HUES6 (cell line): ENCODE results near the gene RELN.
"Not testable (repeated sequence)": the region's sequence is repeated elsewhere in the genome, so short reads cannot be mapped to it uniquely, and the experiment has no call there.

Source experiments
- H3K27ac ChIP-seq: 2 replicates; pipeline ENCODE4 v1.7.0; 2013; ENCODE audit warnings: low read depth, mild to moderate bottlenecking, low read length, inconsistent platforms
- H3K27me3 ChIP-seq: 2 replicates; pipeline ENCODE4 v1.6.1; 2013; ENCODE audit warnings: low read length; ENCODE audit not compliant: control insufficient read depth, insufficient read depth
- H3K36me3 ChIP-seq: 2 replicates; pipeline ENCODE4 v1.6.1; 2013; ENCODE audit warnings: low read length; ENCODE audit not compliant: control insufficient read depth, insufficient read depth
- H3K4me1 ChIP-seq: 2 replicates; pipeline ENCODE4 v1.6.1; 2013; ENCODE audit warnings: low read length; ENCODE audit not compliant: control insufficient read depth, insufficient read depth
- H3K4me3 ChIP-seq: 2 replicates; pipeline ENCODE4 v1.5.1; 2013; ENCODE audit warnings: low read depth, low read length
- H3K9ac ChIP-seq: one replicate; pipeline ENCODE4 v1.6.1; 2013; ENCODE audit warnings: mild to moderate bottlenecking, low read length
- H3K9me3 ChIP-seq: 2 replicates; pipeline ENCODE4 v1.6.1; 2013; ENCODE audit warnings: low read depth, low read length; ENCODE audit not compliant: control insufficient read depth, insufficient read depth

RELN gene

DNA sequence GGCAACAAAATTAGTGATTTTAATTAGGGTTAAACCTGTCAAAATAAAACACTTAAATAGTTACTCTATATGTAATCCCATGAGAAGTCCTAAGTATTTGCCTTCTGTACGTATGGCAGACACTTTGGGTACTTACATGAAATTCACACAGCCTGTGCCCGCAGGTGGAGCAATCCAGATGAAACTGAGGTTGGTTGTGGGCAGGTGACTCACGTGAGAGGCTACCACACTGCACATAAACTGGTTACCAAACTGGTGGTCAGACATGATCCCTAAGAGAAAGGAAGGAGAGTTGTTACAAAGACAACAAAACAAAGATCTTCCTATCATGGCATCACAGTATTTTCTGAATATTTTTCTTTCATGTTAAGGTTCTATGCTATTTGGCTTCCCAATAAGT lies 156.1 kb downstream of the RELN start:
- no peaks in the 10 kb centered on the region for H3K36me3 ChIP-seq
- no peaks in the 10 kb centered on the region for H3K9me3 ChIP-seq
- no peaks in the 10 kb centered on the region; the same call in 1 of the 2 replicates for H3K27me3 ChIP-seq
- no peak overlapping the region for H3K27ac ChIP-seq
- no peaks in the 10 kb centered on the region for H3K4me1 ChIP-seq
- H3K4me3 ChIP-seq, result no peak overlapping the region
- no peak overlapping the region for H3K9ac ChIP-seq

DNA sequence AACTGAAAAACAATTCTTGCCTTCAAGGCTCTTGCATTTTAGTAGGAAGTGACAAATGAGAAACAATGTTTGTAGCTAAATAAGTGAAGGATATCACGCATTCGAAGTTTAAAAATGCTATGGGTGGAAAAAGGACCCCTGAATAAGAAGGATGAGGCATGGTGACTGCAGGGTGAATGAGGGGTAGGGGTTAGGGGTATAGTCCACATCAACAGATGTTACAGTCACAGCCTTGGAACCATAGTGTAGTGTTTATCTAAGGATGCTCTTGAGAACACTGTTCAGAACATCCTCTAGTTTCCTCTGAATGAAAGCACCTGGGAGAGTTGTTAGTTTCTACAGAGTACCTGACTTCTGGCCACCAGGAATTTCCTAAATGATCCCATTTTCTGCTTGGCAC lies 157.0 kb downstream of the RELN start:
- Histone ChIP-seq H3K36me3 (no peaks in the 10 kb centered on the region), H3K27ac (no peak overlapping the region), H3K4me3 (no peak overlapping the region), H3K4me1 (no peaks in the 10 kb centered on the region), H3K27me3 (no peaks in the 10 kb centered on the region; the same call in 1 of the 2 replicates), H3K9me3 (no peaks in the 10 kb centered on the region), H3K9ac (no peak overlapping the region)

DNA sequence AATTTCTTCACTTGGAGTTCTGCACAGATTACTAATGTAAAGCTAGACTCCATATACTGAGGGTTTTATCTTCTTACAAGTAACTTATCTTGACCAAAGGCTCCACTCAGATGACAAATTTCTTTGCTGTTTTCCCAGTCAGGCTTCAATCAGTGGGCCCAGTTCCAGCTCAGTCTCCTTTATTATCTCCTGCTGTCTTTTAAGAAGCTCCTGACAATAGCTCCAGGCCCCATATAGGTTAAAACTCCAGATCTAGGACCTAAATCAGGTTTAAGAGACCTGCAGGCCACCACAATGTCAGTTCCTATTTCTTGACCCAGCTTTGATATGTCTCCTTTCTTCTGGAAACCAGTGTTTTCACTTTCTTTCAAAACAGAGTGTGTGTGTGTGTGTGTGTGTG lies 165.2 kb downstream of the RELN start:
- Histone ChIP-seq H3K4me1 (no peaks in the 10 kb centered on the region), H3K4me3 (no peak overlapping the region), H3K27me3 (no peaks in the 10 kb centered on the region), H3K9me3 (no peaks in the 10 kb centered on the region), H3K36me3 (no peaks in the 10 kb centered on the region), H3K27ac (no peak overlapping the region), H3K9ac (no peak overlapping the region)

DNA sequence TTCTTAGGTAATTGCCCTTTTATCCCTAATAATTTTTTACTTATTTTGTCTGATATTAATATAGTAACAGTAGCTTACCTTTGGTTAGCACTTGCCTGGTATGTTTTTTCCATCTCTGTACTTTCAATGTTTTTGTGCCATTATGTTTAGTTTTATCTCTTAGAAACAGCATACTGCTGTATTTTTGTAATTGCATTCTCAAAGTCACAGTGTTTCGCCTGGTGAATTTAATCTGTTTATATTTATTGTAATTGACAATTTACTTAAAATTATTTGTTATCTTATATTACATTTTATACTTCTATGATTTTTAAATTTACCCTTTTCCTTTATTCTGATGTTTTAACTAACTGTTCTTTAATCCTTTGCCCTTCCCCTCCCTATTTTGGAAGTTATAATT lies 166.4 kb downstream of the RELN start:
- Histone ChIP-seq H3K9ac (no peak overlapping the region), H3K9me3 (no peaks in the 10 kb centered on the region), H3K4me3 (no peak overlapping the region), H3K27me3 (no peaks in the 10 kb centered on the region), H3K4me1 (no peaks in the 10 kb centered on the region), H3K36me3 (no peaks in the 10 kb centered on the region), H3K27ac (no peak overlapping the region)

DNA sequence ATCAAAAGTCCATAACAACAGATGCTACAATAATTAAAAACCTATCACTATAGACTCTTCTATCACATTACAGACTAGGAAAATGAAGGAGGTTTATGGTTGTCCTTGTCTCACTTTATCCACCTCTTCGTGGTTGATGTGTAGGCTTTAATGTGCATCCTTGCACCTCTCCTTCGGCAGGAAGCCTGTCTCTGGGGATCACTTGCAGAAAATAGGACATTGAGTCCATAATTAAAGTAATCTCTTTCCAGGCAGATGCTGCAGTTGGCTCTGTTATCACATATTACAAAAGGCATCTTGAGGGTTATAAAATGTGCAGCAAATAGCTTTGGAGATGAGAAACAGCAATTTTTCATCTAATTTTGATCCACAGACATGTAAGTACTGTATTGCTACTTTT lies 168.4 kb downstream of the RELN start:
- Histone ChIP-seq H3K27ac (no peak overlapping the region), H3K9me3 (no peaks in the 10 kb centered on the region), H3K4me3 (no peak overlapping the region), H3K9ac (no peak overlapping the region), H3K36me3 (no peaks in the 10 kb centered on the region), H3K27me3 (no peaks in the 10 kb centered on the region), H3K4me1 (no peaks in the 10 kb centered on the region)

DNA sequence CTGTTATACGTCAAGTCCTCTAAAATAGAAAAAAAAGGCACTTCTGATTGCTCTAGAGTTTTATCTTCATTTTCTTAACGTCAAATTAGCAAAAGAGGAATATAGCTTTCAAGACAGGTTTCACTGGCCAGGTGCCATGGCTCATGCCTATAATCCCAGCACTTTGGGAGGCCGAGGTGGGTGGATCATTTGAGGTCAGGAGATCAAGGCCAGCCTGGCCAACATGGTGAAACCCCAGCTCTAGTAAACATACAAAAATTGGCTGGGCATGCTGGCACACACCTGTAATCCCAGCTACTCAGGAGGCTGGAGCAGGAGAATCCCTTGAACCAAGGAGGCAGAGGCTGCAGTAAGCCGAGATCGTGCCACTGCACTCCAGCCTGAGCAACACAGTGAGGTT lies 173.5 kb downstream of the RELN start:
- H3K9ac ChIP-seq, H3K4me1 ChIP-seq: not testable (repeated sequence)

DNA sequence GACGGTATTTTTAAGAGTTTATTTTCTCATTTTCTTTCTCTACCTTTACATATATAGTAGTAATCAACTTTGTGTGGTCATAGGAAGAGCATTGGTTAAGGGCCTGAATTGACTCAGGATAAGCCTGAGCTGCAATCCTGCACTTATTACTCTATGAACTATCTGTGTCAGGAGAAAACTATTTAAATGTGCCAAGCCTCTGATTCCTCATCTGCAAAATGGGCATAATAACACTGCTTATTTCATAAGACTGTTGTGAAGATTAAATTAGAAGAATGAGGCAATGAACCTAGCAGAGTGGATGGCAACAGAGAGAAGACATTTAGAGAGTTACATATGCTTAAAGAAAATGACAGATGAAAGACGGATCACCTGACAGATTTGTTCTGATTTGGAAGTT lies 175.5 kb downstream of the RELN start:
- no peaks in the 10 kb centered on the region for H3K36me3 ChIP-seq
- H3K27me3 ChIP-seq, result no peaks in the 10 kb centered on the region
- H3K27ac ChIP-seq, result no peak overlapping the region
- H3K9ac ChIP-seq, result no peak overlapping the region
- peaks cover 18% of the 10 kb centered on the region for H3K4me1 ChIP-seq
- H3K9me3 ChIP-seq, result no peaks in the 10 kb centered on the region
- no peak overlapping the region for H3K4me3 ChIP-seq

More for the DNA sequence above, 173.5 kb downstream of the RELN start:
- H3K27me3 ChIP-seq, H3K27ac ChIP-seq, H3K36me3 ChIP-seq, H3K9me3 ChIP-seq, H3K4me3 ChIP-seq: not testable (repeated sequence)

DNA sequence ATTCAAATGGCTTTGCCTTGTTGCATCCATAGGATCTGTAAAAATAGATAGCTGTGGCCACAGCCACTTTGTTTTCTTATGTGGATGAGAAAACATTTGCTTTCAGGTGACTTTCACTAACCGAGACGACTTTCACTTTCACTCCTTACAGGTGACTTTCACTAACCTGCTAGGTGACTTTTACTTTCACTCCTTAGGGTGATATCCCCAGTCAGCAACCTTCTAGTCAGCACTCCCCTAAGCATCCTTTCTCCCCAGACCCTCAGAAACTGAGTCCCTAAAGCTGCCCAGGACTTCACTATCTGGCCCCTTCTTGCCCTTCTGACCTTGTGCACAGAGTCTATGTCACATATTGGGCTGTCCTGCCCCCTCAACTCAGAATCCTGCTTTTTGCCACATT lies 177.5 kb downstream of the RELN start:
- H3K9ac ChIP-seq, result no peak overlapping the region
- no peak overlapping the region for H3K27ac ChIP-seq
- no peaks in the 10 kb centered on the region for H3K27me3 ChIP-seq
- no peaks in the 10 kb centered on the region for H3K36me3 ChIP-seq
- peaks cover 22% of the 10 kb centered on the region for H3K4me1 ChIP-seq
- H3K9me3 ChIP-seq, result no peaks in the 10 kb centered on the region
- no peak overlapping the region for H3K4me3 ChIP-seq

DNA sequence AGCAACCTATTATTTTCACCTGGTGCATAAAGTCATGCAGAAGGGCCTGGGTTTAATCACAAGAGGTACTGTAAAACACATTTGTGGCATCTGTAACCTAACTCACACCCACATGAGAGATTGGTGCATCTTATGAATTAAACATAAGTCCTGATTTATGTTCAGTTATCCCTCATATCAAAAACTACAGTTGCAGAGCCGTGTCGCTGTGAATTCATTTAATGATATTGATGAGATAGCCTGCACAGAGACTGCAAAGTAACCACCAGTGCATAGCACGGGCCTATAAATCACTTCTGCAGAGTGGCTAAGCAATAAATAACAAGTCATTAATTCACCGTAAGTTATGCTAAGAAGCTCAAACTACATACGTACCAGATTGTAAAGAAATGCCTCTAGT lies 178.2 kb downstream of the RELN start:
- Histone ChIP-seq H3K9me3 (no peaks in the 10 kb centered on the region), H3K4me1 (peaks cover 22% of the 10 kb centered on the region), H3K36me3 (no peaks in the 10 kb centered on the region)

DNA sequence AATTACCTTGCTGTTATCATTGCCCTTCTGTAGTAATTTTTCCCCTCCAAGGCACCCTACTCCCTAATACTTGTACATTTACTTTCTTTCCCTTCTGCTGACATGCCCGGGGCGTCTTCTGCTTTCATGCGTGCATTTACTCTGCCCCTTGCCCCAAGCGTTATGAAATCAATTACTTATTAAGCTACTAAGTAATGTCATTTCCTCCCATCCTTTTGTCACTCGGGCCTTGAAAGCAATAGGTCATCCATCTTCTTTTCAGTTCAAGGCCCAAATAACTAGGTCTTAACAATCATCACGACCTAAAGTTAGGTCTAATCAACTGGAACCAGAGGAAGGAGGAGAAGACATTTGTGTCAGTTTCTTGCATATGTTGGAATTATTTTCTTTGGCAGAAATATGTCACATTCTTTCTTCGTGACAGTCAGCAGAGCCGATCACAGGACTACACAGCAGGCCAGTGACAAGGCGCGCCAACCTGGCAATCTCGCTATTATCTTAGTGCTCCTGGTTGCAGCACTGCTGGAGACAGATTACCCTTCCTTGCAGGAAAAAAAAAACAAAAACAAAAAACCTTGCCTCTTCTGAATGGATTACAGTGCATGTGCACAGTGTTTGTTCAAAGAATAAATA lies 179.2 kb downstream of the RELN start:
- H3K27me3 ChIP-seq, result no peaks in the 10 kb centered on the region
- H3K4me1 ChIP-seq, result peaks cover 22% of the 10 kb centered on the region
- H3K9ac ChIP-seq, result no peak overlapping the region
- H3K9me3 ChIP-seq, result no peaks in the 10 kb centered on the region
- H3K36me3 ChIP-seq, result no peaks in the 10 kb centered on the region
- no peak overlapping the region for H3K27ac ChIP-seq
- no peak overlapping the region for H3K4me3 ChIP-seq

More for the DNA sequence above, 178.2 kb downstream of the RELN start:
- Histone ChIP-seq H3K4me3 (no peak overlapping the region), H3K27me3 (no peaks in the 10 kb centered on the region), H3K27ac (no peak overlapping the region), H3K9ac (no peak overlapping the region)

DNA sequence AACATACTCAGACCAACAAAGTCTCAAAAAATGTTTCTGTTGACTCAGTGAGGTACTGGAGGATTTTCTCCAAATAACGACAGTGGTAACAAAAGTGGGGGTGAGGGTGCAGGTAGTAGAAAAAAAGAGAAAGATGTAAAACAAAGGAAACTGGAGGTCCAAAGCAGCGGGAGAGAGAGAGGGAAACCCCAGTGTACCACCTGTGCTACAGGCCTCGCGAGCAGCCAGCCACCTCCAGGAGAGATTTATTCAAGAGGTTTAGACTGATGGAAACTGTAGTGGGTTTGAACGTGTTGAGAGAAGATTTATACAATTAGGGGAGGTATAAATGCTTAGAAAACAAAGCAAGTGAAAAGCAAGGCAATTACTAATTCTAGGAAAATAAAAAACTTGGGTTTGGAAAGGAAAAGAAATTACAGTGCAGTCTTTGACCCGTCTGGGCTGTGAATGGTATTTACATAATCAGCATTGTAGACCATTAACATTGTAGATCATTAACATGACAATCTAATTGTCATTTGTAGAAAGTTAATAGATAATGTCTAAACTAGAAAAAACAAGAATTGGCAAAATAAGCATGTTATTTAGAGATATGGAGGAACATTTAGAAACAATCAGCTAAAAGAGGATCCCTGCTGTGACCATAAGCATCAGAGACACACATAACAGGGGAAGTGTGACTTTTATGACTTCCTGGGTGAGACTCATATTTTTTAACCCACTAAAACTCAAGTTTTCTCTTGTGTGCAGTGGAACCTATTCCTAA lies 180.0 kb downstream of the RELN start:
- Histone ChIP-seq H3K4me1 (peaks cover 22% of the 10 kb centered on the region), H3K9ac (no peak overlapping the region), H3K9me3 (no peaks in the 10 kb centered on the region), H3K27me3 (no peaks in the 10 kb centered on the region), H3K27ac (no peak overlapping the region), H3K36me3 (no peaks in the 10 kb centered on the region), H3K4me3 (no peak overlapping the region)
